GM18951 (cell line): ENCODE measurements around the gene DOK7.

Experiments used
- POLR2A ChIP-seq: IDR thresholded peaks from 4 replicates; pipeline ENCODE4 v1.6.1; 2011; ENCODE audit warnings: mild to moderate bottlenecking; ENCODE audit not compliant: insufficient read length, insufficient read depth; ENCODE audit errors: extremely low read depth
- in situ Hi-C: fragments of 300-500 bp; cut with MboI; formaldehyde crosslinking; loops from one replicate; pipeline ENCODE4 v1.12.0; 2022; ENCODE audit warnings: low sequenced_read_pairs, mixed read lengths, inconsistent platforms; ENCODE audit not compliant: unreplicated experiment

The DOK7 gene

DNA sequence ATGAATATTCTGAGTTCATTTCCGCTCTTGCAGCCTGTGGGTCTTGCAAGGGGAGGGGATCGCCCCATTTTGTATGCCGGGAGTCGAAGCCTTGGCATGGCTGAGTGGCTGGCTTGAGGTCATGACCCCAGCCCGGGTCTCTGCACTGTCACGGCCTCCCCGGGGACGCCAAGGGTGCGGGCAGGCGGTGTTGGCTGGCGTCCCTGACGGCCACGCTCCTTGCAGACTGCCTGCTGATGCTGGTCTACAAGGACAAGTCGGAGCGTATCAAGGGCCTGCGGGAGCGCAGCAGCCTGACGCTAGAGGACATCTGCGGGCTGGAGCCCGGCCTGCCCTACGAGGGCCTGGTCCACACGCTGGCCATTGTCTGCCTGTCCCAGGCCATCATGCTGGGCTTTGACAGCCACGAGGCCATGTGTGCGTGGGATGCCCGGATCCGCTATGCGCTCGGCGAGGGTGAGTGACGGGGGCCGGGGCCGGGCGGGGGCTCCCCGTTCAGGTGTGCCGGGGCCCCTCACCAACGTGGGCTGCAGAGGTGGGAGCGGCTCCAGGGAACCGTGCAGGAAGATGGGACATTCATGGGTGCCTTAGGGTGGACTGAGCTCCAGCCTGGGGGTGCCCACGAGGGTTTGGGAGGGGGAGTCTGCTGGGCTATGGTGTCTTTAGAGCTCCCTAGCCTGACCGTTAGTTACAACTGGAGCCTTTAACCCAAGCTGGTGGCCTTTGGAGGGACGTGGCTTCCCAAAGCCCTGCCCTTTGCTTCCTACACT is 10.3 kb downstream of the DOK7 start:
- no peak for TF ChIP-seq POLR2A
- in situ Hi-C loops = no loop called here

DNA sequence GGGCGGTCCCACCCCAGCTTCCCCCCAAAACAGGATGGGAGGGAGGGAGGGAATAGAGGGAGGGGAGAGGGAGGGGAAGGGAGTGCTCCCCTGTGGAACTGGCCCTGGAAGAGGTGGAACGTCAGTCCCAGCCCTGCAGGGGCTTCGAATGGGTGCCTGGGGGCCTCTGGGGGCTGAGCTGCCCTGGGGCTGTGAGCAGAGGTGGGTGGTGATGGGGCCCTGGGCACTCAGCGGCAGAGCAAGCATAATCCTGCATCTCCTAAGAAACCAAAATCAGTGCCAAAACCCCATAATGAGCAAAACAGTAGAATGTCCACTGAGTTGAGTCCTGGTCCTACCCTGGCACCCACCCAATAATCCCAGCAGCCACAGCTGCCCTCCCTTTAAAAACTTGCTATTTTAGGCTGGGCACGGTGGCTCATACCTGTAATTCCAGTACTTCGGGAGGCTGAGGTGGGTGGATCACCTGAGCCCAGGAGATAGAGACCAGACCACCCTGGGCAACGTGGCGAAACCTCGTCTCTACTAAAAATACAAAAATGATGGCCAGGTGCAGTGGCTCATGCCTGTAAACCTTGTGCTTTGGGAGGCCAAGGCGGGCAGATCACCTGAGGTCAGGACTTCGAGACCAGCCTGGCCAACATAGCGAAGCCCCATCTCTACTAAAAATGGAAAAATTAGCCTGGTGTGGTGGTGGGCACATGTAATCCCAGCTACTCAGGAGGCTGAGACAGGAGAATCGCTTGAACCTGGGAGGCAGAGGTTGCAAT is 11.1 kb downstream of the DOK7 start:
- no peak for TF ChIP-seq POLR2A
- in situ Hi-C loops = no loop called here

- TF ChIP-seq POLR2A = no peak
- in situ Hi-C loops = no loop called here
Measured at GRCh38 chr4:3475041-3475712, 12.1 kb downstream of the DOK7 start.

- in situ Hi-C loops = no loop called here
- no peak for TF ChIP-seq POLR2A
Measured at GRCh38 chr4:3475713-3476260, 12.7 kb downstream of the DOK7 start.

DNA sequence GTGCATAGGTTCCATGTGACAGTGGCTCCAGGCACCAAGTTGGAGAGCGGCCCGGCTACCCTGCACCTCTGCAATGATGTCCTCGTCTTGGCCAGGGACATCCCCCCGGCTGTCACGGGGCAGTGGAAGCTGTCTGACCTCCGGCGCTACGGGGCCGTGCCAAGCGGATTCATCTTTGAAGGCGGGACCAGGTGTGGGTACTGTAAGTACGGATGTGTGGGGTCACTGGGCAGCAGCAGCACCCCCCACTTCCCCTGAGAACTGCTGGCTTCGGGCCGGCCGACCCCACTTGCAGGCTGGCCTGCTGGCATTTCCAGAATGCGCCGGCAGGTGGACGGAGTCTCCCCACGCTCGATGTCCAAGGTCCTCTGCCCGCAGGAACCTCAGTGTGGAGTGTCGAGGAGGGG is 13.2 kb downstream of the DOK7 start:
- no peak for TF ChIP-seq POLR2A
- in situ Hi-C loops = no loop called here

DNA sequence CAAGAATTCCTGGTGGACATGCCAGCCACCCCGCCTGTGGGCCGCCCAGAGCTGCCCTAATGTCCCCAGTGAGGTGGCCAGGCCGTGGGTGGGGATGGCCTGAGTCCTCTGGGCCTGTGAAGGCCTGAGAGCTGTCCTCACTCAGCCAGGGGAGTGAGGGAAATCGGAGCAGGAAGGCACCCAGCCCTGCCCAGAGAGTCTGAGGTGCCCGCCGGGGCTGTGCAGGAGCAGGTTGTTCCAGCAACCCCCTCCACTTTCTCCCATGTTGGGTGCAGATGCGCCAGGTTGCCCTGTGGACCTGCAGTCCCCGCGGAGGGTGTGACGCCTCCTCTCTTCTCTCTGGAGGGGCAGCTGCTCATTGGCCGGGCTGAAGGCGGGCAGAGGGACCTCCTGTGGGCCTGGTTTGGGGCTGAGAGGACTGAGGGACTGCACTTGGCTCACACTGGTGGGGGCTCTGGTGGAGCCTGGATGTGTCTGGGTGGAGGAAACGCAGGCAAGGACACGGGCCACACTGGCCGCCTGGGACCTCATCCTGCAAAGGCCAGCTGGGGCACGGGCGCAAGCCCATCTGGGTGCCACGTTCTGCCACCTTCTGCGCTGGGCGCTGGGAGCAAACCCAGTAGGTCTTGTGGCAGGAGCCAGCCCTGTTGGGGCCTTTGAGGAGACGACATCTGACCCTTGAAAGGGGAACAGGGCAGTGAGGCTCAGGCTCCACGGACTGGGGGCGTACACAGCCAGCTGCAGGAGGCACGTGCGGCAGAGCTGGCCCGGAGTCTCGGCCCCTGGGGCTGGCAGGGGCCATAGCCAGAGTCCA is 14.0 kb downstream of the DOK7 start:
- no peak for TF ChIP-seq POLR2A
- in situ Hi-C loops = no loop called here

GRCh38 chr4:3477750-3478430 is 14.8 kb downstream of the DOK7 start:
- in situ Hi-C loops = no loop called here
- no peak for TF ChIP-seq POLR2A

- TF ChIP-seq POLR2A = no peak
- in situ Hi-C loops = no loop called here
Measured at GRCh38 chr4:3478446-3479357, 15.6 kb downstream of the DOK7 start.

DNA sequence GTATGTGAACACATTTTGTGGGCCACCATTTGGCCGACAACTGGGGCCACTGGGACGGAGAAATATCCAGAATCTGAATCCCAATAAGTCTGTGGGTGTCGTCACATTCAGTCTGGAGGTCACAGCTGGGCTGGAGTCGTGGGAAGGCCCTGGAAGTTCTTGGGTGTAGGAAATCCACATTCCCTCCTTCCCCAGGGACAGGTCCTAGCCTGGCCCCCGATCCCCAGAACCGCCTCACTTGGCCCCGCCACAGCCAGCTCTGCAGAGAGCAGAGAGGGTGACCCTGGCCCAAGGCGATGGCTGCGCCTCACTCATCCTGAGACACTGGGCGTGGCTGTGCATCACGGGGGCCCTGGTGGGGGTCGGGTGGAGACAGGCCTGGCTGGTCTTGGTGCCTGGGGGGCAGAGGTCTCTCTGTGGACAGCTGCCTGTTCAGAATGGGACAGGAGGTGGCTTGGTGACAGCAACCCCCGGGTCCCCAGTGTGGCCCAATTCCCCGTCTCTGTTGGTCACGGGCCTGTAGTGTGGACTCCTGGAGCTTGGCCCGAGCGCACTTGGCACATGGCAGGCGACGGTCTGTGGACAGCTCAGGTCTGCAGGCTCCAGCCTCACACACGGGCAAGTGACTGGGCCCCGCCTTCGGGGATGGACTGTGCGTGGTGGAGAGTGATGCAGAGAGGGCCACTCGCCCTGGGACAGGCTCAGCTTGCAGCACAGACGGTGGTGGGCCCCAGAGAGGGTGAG is 16.4 kb downstream of the DOK7 start:
- in situ Hi-C loops = no loop called here
- TF ChIP-seq POLR2A = no peak

- in situ Hi-C loops = no loop called here
- no peak for TF ChIP-seq POLR2A
Measured at GRCh38 chr4:3480528-3481112, 17.5 kb downstream of the DOK7 start.

GRCh38 chr4:3481113-3481531 is 18.0 kb downstream of the DOK7 start:
- no peak for TF ChIP-seq POLR2A
- in situ Hi-C loops = no loop called here
